ENCODE measurements around the gene MICAL2. TPM values are rescaled to one million over a fixed set of nuclear protein-coding genes. Genes with fewer than 3 reads are reported as not detected.

The MICAL2 gene
- total and polyA plus RNA-seq, 2 of the 13 experiments (the other 11 are each of a cell fraction or from before 2014, with no cell fraction given): 0.78 to 1.1 TPM

DNA sequence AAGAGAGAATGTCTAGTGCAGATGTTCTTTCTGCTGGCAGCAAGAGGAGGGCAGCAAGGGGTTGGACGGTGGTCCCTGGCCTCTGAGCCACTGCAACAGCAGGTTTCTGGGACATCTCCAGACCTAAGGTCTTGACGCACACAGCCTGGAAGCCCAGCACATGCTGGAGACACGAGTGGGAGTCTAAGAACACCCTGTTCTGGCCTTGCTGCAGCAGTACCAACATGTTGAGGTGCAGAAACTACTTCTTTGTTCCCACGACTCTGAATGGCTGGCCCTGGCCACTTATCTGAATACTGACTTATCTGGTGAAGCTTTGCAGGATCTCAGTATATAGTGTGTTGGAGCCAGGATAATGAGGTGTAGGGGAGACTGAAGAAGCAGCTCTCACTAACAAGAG, 6.8 kb downstream of the MICAL2 start (continued):
- TF ChIP-seq HNRNPUL1 (IDR thresholded peaks at IDR 0.05; ENCODE audit: low read depth, low read length) (no peak), BRCA1 (CRISPR knock-in tag; IDR thresholded peaks at IDR 0.05) (no peak)
- TF ChIP-seq, protein P1, sequence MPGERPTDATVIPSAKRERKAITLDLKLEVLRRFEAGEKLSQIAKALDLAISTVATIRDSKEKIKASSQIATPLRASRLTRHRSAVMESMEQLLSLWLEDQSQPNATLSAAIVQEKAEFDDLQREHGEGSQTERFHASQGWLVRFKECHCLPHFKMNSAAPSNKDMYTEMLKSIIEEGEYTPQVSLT (CRISPR knock-in tag; IDR thresholded peaks at IDR 0.05; ENCODE audit: borderline replicate concordance, low read depth): no peak
- TF ChIP-seq, protein P2, sequence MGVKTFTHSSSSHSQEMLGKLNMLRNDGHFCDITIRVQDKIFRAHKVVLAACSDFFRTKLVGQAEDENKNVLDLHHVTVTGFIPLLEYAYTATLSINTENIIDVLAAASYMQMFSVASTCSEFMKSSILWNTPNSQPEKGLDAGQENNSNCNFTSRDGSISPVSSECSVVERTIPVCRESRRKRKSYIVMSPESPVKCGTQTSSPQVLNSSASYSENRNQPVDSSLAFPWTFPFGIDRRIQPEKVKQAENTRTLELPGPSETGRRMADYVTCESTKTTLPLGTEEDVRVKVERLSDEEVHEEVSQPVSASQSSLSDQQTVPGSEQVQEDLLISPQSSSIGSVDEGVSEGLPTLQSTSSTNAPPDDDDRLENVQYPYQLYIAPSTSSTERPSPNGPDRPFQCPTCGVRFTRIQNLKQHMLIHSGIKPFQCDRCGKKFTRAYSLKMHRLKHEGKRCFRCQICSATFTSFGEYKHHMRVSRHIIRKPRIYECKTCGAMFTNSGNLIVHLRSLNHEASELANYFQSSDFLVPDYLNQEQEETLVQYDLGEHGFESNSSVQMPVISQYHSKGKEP (CRISPR knock-in tag; IDR thresholded peaks at IDR 0.05): no peak

DNA sequence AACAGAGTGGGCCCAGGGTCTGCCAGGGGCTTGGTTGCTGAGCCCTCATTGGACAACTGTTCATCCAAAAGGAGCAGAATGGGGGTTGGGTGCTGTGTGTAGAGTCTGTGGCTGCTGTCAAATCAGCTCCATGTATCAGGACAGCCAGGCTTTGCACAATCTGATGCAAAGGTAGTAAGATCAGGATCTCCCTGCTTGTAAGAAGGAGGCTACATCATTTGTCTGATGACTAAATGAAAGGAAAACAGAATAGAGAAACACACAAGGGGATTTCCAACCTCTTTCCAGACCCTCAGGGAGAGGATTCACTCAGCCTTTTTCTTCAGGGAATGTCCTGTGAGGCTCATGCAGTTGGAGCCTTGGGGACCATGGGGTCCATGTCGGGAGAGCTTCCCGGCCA, 7.2 kb downstream of the MICAL2 start:
- in situ Hi-C loops (cut with HindIII; ENCODE audit: extremely low pct_ligation_motif_present, low pct_unique_long_range_greater_than_20kb): loop anchor here (10.0 kb wide), 1 partner anchor 117 kb away; no protein-coding TSS in a partner anchor
- H3K79me2 ChIP-seq (ENCODE audit: insufficient read depth, low read length): no peaks in the 10 kb centered on the region
- no peak overlapping the region for H3K4me2 ChIP-seq (ENCODE audit: low read depth, low read length)
- H4K20me1 ChIP-seq (ENCODE audit: insufficient read depth, low read length): no peaks in the 10 kb centered on the region
- H3K4me3 ChIP-seq (replicated peaks in 1 of 3; ENCODE audit: insufficient read depth in 1 of 3, low read depth in 2 of 3, low read length in 3 of 3): no peak overlapping the region
- no peaks in the 10 kb centered on the region for H3K36me3 ChIP-seq (replicated peaks in 1 of 2; ENCODE audit: control insufficient read depth in 1 of 2, insufficient read depth in 2 of 2, low read length in 2 of 2)
- H3K27me3 ChIP-seq (ENCODE audit: control insufficient read depth in 1 of 2, insufficient read depth in 2 of 2, low read length in 2 of 2): no peaks in the 10 kb centered on the region
- FAIRE-seq (no peak), ATAC-seq (no peak), DNase-seq (ENCODE audit: low spot score) (no peak)
- no peak overlapping the region for H3K9ac ChIP-seq (ENCODE audit: insufficient read depth, low read depth, low read length)
- TF ChIP-seq ZNF232 (CRISPR knock-in tag; IDR thresholded peaks at IDR 0.05; ENCODE audit: borderline replicate concordance) (no peak), SRSF1 (optimal IDR thresholded peaks at IDR 0.05; ENCODE audit: low read depth, low read length) (no peak), ZNF143 (CRISPR knock-in tag; IDR thresholded peaks at IDR 0.05) (no peak), NFIC (IDR thresholded peaks at IDR 0.05; ENCODE audit: low read length) (no peak), NONO (IDR thresholded peaks at IDR 0.05) (no peak), NONO (CRISPR knock-in tag; conservative IDR thresholded peaks at IDR 0.05) (no peak), MIER3 (CRISPR knock-in tag; IDR thresholded peaks at IDR 0.05; ENCODE audit: borderline replicate concordance) (no peak), ZNF878 (CRISPR knock-in tag; IDR thresholded peaks at IDR 0.05) (no peak), REXO4 (CRISPR knock-in tag; IDR thresholded peaks at IDR 0.05; ENCODE audit: borderline replicate concordance) (no peak), MIXL1 (CRISPR knock-in tag; IDR thresholded peaks at IDR 0.05) (no peak), ZNF496 (CRISPR knock-in tag; IDR thresholded peaks at IDR 0.05; ENCODE audit: insufficient replicate concordance) (no peak), ZNF264 (CRISPR knock-in tag; IDR thresholded peaks at IDR 0.05) (no peak), MBD4 (IDR thresholded peaks at IDR 0.05; ENCODE audit: borderline replicate concordance, low read length) (no peak), NFE2L2 (IDR thresholded peaks at IDR 0.05; ENCODE audit: low read length) (no peak), TBL1XR1 (IDR thresholded peaks at IDR 0.05; ENCODE audit: borderline replicate concordance, low read length, partially characterized antibody) (no peak)
- TF ChIP-seq, protein P3, sequence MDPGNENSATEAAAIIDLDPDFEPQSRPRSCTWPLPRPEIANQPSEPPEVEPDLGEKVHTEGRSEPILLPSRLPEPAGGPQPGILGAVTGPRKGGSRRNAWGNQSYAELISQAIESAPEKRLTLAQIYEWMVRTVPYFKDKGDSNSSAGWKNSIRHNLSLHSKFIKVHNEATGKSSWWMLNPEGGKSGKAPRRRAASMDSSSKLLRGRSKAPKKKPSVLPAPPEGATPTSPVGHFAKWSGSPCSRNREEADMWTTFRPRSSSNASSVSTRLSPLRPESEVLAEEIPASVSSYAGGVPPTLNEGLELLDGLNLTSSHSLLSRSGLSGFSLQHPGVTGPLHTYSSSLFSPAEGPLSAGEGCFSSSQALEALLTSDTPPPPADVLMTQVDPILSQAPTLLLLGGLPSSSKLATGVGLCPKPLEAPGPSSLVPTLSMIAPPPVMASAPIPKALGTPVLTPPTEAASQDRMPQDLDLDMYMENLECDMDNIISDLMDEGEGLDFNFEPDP (CRISPR knock-in tag; conservative IDR thresholded peaks at IDR 0.05): no peak
- ChIA-PET POLR2A (no interaction called here), CTCF (ENCODE audit: low intra/inter-chr PET ratio, low total read pairs) (no interaction called here)
- no TSS peak for BruUV-seq (replicated peaks)
- H3K27ac ChIP-seq (ENCODE audit: extremely low read length, insufficient read depth, low read length): no peak overlapping the region
- H3K9me3 ChIP-seq (ENCODE audit: low read length): no peaks in the 10 kb centered on the region
- peaks cover 29% of the 10 kb centered on the region for H3K4me1 ChIP-seq (ENCODE audit: insufficient read depth, low read length)
- intact Hi-C loops (cut with micrococcal nuclease; ENCODE audit: unreplicated experiment): loop anchor here (10.0 kb wide), 1 partner anchor 63 kb away; no protein-coding TSS in a partner anchor
- 86% methylated on average over 2 of the region's 2 CpGs for WGBS (ENCODE audit: low lambda C conversion rate)
- H2AFZ ChIP-seq (ENCODE audit: low read length): no peak overlapping the region
